GM10248 (cell line): Measurements from ENCODE around the gene DNAH2.

Experiments
- CTCF ChIA-PET: fragments of 300-600 bp; sonication (Branson Sonifier 250); formaldehyde crosslinking; extraction: SDS; loops from one replicate; lab custom pipeline; 2021; ENCODE audit warnings: antibody characterized with exemption; lab: Yijun Ruan, JAX
- POLR2A ChIA-PET: fragments of 350-650 bp; sonication (Branson Sonifier 250); formaldehyde crosslinking; extraction: SDS; loops from one replicate; lab custom pipeline; 2020; ENCODE audit warnings: antibody characterized with exemption; lab: Yijun Ruan, JAX
- DNase-seq: peaks from one replicate; pipeline ENCODE4 v3.0.0; 2012; ENCODE audit errors: extremely low spot score
- TF ChIP-seq, protein P1 (sequence below): IDR thresholded peaks from 2 replicates; pipeline ENCODE4 v1.5.1; 2012; ENCODE audit warnings: mild to moderate bottlenecking, low read depth; ENCODE audit errors: extremely low read depth, missing control alignments, control extremely low read depth

DNAH2 gene

DNA sequence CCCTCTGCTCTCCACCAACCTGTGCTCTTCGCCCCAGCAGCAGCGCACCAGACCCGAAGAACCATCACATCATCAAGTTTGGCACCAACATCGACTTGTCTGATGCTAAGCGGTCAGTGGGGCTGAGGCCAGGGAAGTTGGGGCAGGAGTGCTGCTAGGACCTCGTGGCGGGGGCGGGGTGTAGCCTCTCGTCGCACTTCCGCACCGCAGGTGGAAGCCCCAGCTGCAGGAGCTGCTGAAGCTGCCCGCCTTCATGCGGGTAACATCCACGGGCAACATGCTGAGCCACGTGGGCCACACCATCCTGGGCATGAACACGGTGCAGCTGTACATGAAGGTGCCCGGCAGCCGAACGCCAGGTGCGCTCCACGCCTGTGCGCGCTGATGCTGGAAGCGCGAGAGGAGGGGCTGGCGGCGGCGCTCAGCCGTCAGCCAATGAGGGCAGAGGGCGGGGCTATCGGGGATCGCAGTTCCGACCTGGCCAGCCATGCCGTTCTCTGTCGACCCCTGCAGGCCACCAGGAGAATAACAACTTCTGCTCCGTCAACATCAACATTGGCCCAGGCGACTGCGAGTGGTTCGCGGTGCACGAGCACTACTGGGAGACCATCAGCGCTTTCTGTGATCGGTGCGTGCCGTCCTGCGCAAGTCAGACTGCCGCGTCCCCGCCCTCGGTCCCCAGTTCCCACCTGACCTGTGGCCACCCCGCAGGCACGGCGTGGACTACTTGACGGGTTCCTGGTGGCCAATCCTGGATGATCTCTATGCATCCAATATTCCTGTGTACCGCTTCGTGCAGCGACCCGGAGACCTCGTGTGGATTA is 134.1 kb downstream of the DNAH2 start:
- peak; percentile 91 for DNase-seq
- POLR2A ChIA-PET = no interaction called here
- CTCF ChIA-PET = interaction anchor here (0.7 to 3.7 kb wide), 11 partner anchors 11 to 190 kb away, joined by 3 to 29 read pairs (median 4); partner anchors contain the start of gene KDM6B
- TF ChIP-seq, protein P1, sequence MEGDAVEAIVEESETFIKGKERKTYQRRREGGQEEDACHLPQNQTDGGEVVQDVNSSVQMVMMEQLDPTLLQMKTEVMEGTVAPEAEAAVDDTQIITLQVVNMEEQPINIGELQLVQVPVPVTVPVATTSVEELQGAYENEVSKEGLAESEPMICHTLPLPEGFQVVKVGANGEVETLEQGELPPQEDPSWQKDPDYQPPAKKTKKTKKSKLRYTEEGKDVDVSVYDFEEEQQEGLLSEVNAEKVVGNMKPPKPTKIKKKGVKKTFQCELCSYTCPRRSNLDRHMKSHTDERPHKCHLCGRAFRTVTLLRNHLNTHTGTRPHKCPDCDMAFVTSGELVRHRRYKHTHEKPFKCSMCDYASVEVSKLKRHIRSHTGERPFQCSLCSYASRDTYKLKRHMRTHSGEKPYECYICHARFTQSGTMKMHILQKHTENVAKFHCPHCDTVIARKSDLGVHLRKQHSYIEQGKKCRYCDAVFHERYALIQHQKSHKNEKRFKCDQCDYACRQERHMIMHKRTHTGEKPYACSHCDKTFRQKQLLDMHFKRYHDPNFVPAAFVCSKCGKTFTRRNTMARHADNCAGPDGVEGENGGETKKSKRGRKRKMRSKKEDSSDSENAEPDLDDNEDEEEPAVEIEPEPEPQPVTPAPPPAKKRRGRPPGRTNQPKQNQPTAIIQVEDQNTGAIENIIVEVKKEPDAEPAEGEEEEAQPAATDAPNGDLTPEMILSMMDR = peak; percentile 92

DNA sequence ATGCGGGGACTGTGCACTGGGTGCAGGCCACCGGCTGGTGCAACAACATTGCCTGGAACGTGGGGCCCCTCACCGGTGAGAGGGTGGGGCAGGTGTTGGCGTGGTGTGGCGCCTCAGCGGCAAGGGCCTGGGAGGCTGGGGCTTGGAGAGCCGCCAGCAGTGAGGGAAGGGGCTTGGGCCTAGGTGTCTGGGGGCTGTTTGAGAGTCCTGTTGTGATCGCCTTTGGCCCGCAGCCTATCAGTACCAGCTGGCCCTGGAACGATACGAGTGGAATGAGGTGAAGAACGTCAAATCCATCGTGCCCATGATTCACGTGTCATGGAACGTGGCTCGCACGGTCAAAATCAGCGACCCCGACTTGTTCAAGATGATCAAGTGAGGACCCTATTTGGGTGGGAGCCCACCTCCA is 134.7 kb downstream of the DNAH2 start:
- no peak for DNase-seq
- TF ChIP-seq, protein P1 = no peak
- POLR2A ChIA-PET = no interaction called here
- CTCF ChIA-PET = interaction anchor here (2.8 to 3.7 kb wide), 2 partner anchors 18 to 27 kb away, joined by 9 to 29 read pairs; partner anchors contain the start of gene KDM6B

DNA sequence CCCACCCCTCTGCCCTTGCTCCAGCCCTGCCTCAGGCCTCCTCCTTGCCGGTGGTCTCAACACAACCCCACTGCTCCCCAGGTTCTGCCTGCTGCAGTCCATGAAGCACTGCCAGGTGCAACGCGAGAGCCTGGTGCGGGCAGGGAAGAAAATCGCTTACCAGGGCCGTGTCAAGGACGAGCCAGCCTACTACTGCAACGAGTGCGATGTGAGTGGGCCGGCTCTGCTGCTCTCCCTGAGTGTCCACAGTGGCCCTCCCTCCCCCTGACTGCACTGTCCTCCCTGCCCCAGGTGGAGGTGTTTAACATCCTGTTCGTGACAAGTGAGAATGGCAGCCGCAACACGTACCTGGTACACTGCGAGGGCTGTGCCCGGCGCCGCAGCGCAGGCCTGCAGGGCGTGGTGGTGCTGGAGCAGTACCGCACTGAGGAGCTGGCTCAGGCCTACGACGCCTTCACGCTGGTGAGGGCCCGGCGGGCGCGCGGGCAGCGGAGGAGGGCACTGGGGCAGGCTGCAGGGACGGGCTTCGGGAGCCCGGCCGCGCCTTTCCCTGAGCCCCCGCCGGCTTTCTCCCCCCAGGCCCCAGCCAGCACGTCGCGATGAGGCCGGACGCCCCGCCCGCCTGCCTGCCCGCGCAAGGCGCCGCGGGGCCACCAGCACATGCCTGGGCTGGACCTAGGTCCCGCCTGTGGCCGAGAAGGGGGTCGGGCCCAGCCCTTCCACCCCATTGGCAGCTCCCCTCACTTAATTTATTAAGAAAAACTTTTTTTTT is 135.6 kb downstream of the DNAH2 start:
- POLR2A ChIA-PET = interaction anchor here (0.6 kb wide), 2 partner anchors 63 to 611 kb away, joined by 3 to 5 read pairs; partner anchors contain the start of gene RNF227
- CTCF ChIA-PET = interaction anchor here (0.6 to 3.7 kb wide), 3 partner anchors 19 to 22 kb away, joined by 3 to 29 read pairs (median 3); partner anchors contain the start of gene KDM6B
- no peak for DNase-seq
- TF ChIP-seq, protein P1 = no peak

DNA sequence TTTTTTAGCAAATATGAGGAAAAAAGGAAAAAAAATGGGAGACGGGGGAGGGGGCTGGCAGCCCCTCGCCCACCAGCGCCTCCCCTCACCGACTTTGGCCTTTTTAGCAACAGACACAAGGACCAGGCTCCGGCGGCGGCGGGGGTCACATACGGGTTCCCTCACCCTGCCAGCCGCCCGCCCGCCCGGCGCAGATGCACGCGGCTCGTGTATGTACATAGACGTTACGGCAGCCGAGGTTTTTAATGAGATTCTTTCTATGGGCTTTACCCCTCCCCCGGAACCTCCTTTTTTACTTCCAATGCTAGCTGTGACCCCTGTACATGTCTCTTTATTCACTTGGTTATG is 136.1 kb downstream of the DNAH2 start:
- no peak for DNase-seq
- POLR2A ChIA-PET = interaction anchor here (0.6 kb wide), 2 partner anchors 62 to 611 kb away, joined by 3 to 5 read pairs; partner anchors contain the start of gene RNF227
- TF ChIP-seq, protein P1 = no peak
- CTCF ChIA-PET = interaction anchor here (0.6 to 1.2 kb wide), 2 partner anchors 19 to 22 kb away, joined by 3 read pairs; partner anchors contain the start of gene KDM6B

DNA sequence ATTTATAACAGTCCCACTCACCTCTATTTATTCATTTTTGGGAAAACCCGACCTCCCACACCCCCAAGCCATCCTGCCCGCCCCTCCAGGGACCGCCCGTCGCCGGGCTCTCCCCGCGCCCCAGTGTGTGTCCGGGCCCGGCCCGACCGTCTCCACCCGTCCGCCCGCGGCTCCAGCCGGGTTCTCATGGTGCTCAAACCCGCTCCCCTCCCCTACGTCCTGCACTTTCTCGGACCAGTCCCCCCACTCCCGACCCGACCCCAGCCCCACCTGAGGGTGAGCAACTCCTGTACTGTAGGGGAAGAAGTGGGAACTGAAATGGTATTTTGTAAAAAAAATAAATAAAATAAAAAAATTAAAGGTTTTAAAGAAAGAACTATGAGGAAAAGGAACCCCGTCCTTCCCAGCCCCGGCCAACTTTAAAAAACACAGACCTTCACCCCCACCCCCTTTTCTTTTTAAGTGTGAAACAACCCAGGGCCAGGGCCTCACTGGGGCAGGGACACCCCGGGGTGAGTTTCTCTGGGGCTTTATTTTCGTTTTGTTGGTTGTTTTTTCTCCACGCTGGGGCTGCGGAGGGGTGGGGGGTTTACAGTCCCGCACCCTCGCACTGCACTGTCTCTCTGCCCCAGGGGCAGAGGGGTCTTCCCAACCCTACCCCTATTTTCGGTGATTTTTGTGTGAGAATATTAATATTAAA is 136.7 kb downstream of the DNAH2 start:
- ChIA-PET POLR2A (no interaction called here), CTCF (interaction anchor here (1.2 kb wide), 1 partner anchor 20 kb away, joined by 3 read pairs; the partner anchor contains the start of gene KDM6B)
- DNase-seq = no peak
- TF ChIP-seq, protein P1 = no peak
